Small intestine (tissue), 16 donors: ENCODE results near the gene SRRT. TPM values are rescaled to one million over a fixed set of nuclear protein-coding genes. Genes with fewer than 3 reads are reported as not detected.

Experiments used
- DNase-seq, 2 donors: peaks; one replicate each; pipeline versions ENCODE4 v3.0.0 to v3.0.0-alpha.2; 2013
- FAIRE-seq: peaks from 2 replicates; lab custom pipeline; 2012; peaks lifted over from hg19 to GRCh38; lab: Jason Lieb, UNC
- H3K27ac ChIP-seq, 3 donors: one replicate each; pipeline ENCODE4 v1.5.1; 2013; ENCODE audit warnings: low read length in 2 of 3, mild to moderate bottlenecking in 2 of 3, control low read depth in 1 of 3, inconsistent platforms in 1 of 3, low read depth in 1 of 3, moderate library complexity in 1 of 3
- H3K27me3 ChIP-seq, 3 donors: one replicate each; pipeline ENCODE4 v1.6.1; 2013; ENCODE audit warnings: low read length in 3 of 3, inconsistent platforms in 1 of 3; ENCODE audit not compliant: control insufficient read depth in 3 of 3, insufficient read depth in 3 of 3
- H3K36me3 ChIP-seq, 3 donors: one replicate each; pipeline ENCODE4 v1.6.1; 2013; ENCODE audit warnings: low read length in 3 of 3, inconsistent platforms in 1 of 3, low read depth in 1 of 3, mild to moderate bottlenecking in 1 of 3, moderate library complexity in 1 of 3; ENCODE audit not compliant: control insufficient read depth in 3 of 3, insufficient read depth in 2 of 3
- H3K4me1 ChIP-seq, 3 donors: one replicate each; pipeline ENCODE4 v1.6.1; 2013; ENCODE audit warnings: low read length in 2 of 3, inconsistent platforms in 1 of 3, low read depth in 1 of 3, mild to moderate bottlenecking in 1 of 3, moderate library complexity in 1 of 3; ENCODE audit not compliant: control insufficient read depth in 3 of 3, insufficient read depth in 2 of 3
- H3K4me3 ChIP-seq, 3 donors: one replicate each; pipeline ENCODE4 v1.5.1; 2013; ENCODE audit warnings: low read length in 3 of 3, control low read depth in 1 of 3, inconsistent platforms in 1 of 3, low read depth in 1 of 3, mild to moderate bottlenecking in 1 of 3, moderate library complexity in 1 of 3
- H3K9me3 ChIP-seq, 2 donors: one replicate each; pipeline ENCODE4 v1.6.1; 2013; ENCODE audit warnings: low read depth in 1 of 2, low read length in 1 of 2; ENCODE audit not compliant: control insufficient read depth in 2 of 2, insufficient read depth in 1 of 2
- WGBS, 3 donors: extraction: QIAGEN DNeasy Blood & Tissue Kit; methylation state at CpG; one replicate each; pipeline ENCODE4 v1.1.7; 2013; 5-methylcytosine and 5-hydroxymethylcytosine counted together
- long read RNA-seq, 10 donors: transcript quantifications; one replicate each; lab custom pipeline, GENCODE V29; 2026
- polyA plus RNA-seq, 4 donors: library from polyadenylated mRNA; stranded (reverse) in 3 of 4; unstranded in 1 of 4; fragments of 200-250 nt in 3 of 4; fragments of 120-200 nt in 1 of 4; gene quantifications; one replicate each; pipeline versions ENCODE4 v1.2.1 to v1.2.3, GENCODE V29; 2013
- donor health status: healthy with polysubstance abuse.
- donor health status: control.
- donor health status: control.
- donor health status: Bipolar disorder and iron deficiency.
- donor health status: healthy.

Gene SRRT
- polyA plus RNA-seq = 100 to 1,000 TPM in 1 of 4 donors, 10 to 100 TPM in 3; 77.1 to 113 (median 90.0) TPM
- long read RNA-seq, donor 1, transcript SRRT-210 (2 exons, 540 nt) = major isoform, 5 of 46 reads
- long read RNA-seq, donor 1, partial matches to known transcripts = 37 of 46 reads
- long read RNA-seq, donor 1, other reads (novel, unspliced or antisense) = 0 of 46 reads
- long read RNA-seq, donor 2, partial matches to known transcripts = 0 of 1 reads
- long read RNA-seq, donor 2, other reads (novel, unspliced or antisense) = 0 of 1 reads
- long read RNA-seq, donor 3, partial matches to known transcripts = 5 of 10 reads
- long read RNA-seq, donor 3, other reads (novel, unspliced or antisense) = 0 of 10 reads
- long read RNA-seq, donor 4, partial matches to known transcripts = 0 of 1 reads
- long read RNA-seq, donor 4, other reads (novel, unspliced or antisense) = 0 of 1 reads
- long read RNA-seq, donor 5, partial matches to known transcripts = 6 of 6 reads
- long read RNA-seq, donor 5, other reads (novel, unspliced or antisense) = 0 of 6 reads
- long read RNA-seq, donor 6, partial matches to known transcripts = 0 of 6 reads
- long read RNA-seq, donor 6, other reads (novel, unspliced or antisense) = 0 of 6 reads
- long read RNA-seq, donor 7, partial matches to known transcripts = 0 of 10 reads
- long read RNA-seq, donor 7, other reads (novel, unspliced or antisense) = 0 of 10 reads
- long read RNA-seq, donor 8, partial matches to known transcripts = 0 of 1 reads
- long read RNA-seq, donor 8, other reads (novel, unspliced or antisense) = 0 of 1 reads
- long read RNA-seq, donor 9, partial matches to known transcripts = 0 of 1 reads
- long read RNA-seq, donor 9, other reads (novel, unspliced or antisense) = 0 of 1 reads
- long read RNA-seq, donor 10, partial matches to known transcripts = 5 of 17 reads
- long read RNA-seq, donor 10, other reads (novel, unspliced or antisense) = 5 of 17 reads

GRCh38 chr7:100874577-100875355 lies at the start of gene SRRT:
Gene SRRT, plus strand, starts transcription at chr7:100875103. Its CDS starts 488 bp downstream, at chr7:100875591.
- H3K4me1 ChIP-seq = peaks cover 3 to 16% (median 14%) of the 10 kb centered on the region in 3 donors
- H3K9me3 ChIP-seq = no peaks in the 10 kb centered on the region
- peaks cover 0 to 77% (median 2%) of the 10 kb centered on the region in 3 donors for H3K36me3 ChIP-seq
- DNase-seq = peak; percentile 98 to 99
- WGBS, 3 donors = 2% methylated on average over 55 to 79 of the region's 79 CpGs
- no peak for FAIRE-seq
- H3K27me3 ChIP-seq = no peaks in the 10 kb centered on the region
- peak within 1 kb of the TSS; percentile 86 to 98 (median 93) for H3K4me3 ChIP-seq
- H3K27ac ChIP-seq = peak within 1 kb of the TSS; percentile 81 to 99 (median 86)

- peaks cover 0 to 42% (median 0%) of the 10 kb centered on the region in 3 donors for H3K36me3 ChIP-seq
- WGBS, 3 donors = 14 to 36% (median 23%) methylated on average over 15 to 16 of the region's 16 CpGs
- H3K4me3 ChIP-seq = peak overlapping the region in 2 of 3 donors; percentile 13 to 76
- H3K27ac ChIP-seq = peak overlapping the region in 2 of 3 donors; percentile 5 to 12
- no peaks in the 10 kb centered on the region for H3K9me3 ChIP-seq
- H3K4me1 ChIP-seq = peaks cover 0 to 14% (median 0%) of the 10 kb centered on the region in 3 donors
- H3K27me3 ChIP-seq = no peaks in the 10 kb centered on the region
- DNase-seq (peak; percentile 24 to 35), FAIRE-seq (no peak)
Observed at GRCh38 chr7:100825215-100825671, 49.7 kb upstream of the SRRT start.

GRCh38 chr7:100825751-100826513 lies 49.0 kb upstream of the SRRT start:
- WGBS, 3 donors = 5 to 13% (median 13%) methylated on average over 16 to 17 of the region's 17 CpGs
- DNase-seq (peak; percentile 43 to 60), FAIRE-seq (no peak)
- Histone ChIP-seq H3K36me3 (peaks cover 0 to 36% (median 0%) of the 10 kb centered on the region in 3 donors), H3K27me3 (no peaks in the 10 kb centered on the region), H3K4me3 (peak overlapping the region; percentile 64 to 76 (median 70)), H3K27ac (peak overlapping the region; percentile 5 to 68 (median 12)), H3K4me1 (peaks cover 0 to 14% (median 0%) of the 10 kb centered on the region in 3 donors), H3K9me3 (no peaks in the 10 kb centered on the region)

GRCh38 chr7:100826514-100827329 lies 48.2 kb upstream of the SRRT start:
- peak overlapping the region in 2 of 3 donors; percentile 12 to 68 for H3K27ac ChIP-seq
- WGBS, 3 donors = 0 to 2% (median 1%) methylated on average over 64 to 71 of the region's 71 CpGs
- peaks cover 0 to 17% (median 0%) of the 10 kb centered on the region in 3 donors for H3K4me1 ChIP-seq
- peak overlapping the region; percentile 64 to 78 (median 70) for H3K4me3 ChIP-seq
- peaks cover 0 to 31% (median 0%) of the 10 kb centered on the region in 3 donors for H3K36me3 ChIP-seq
- H3K27me3 ChIP-seq = no peaks in the 10 kb centered on the region
- FAIRE-seq = no peak
- H3K9me3 ChIP-seq = no peaks in the 10 kb centered on the region
- DNase-seq = peak in 1 of 2 donors; percentile 11

GRCh38 chr7:100827330-100828226 lies 47.3 kb upstream of the SRRT start, which contains the start of gene EPHB4:
Gene EPHB4, minus strand, starts transcription at chr7:100827523. Its CDS starts 493 bp downstream, at chr7:100827030.
- peak within 1 kb of the TSS; percentile 3 to 76 (median 35) for H3K27ac ChIP-seq
- peaks cover 0 to 17% (median 0%) of the 10 kb centered on the region in 3 donors for H3K4me1 ChIP-seq
- H3K4me3 ChIP-seq = peak within 1 kb of the TSS; percentile 64 to 78 (median 70)
- H3K27me3 ChIP-seq = no peaks in the 10 kb centered on the region
- FAIRE-seq = no peak
- H3K9me3 ChIP-seq = peaks cover 0 to 5% of the 10 kb centered on the region in 2 donors
- peak; percentile 52 to 88 for DNase-seq
- 0 to 1% (median 1%) methylated on average over 42 to 80 of the region's 80 CpGs for WGBS, 3 donors
- peaks cover 0 to 22% (median 0%) of the 10 kb centered on the region in 3 donors for H3K36me3 ChIP-seq

GRCh38 chr7:100829150-100829716 lies 45.7 kb upstream of the SRRT start:
- Histone ChIP-seq H3K9me3 (peaks cover 0 to 5% of the 10 kb centered on the region in 2 donors), H3K4me3 (no peak overlapping the region), H3K36me3 (peaks cover 0 to 9% (median 0%) of the 10 kb centered on the region in 3 donors), H3K27me3 (no peaks in the 10 kb centered on the region), H3K4me1 (peaks cover 0 to 17% (median 0%) of the 10 kb centered on the region in 3 donors), H3K27ac (no peak overlapping the region)
- WGBS, 3 donors = 28 to 34% (median 33%) methylated on average over 13 to 20 of the region's 20 CpGs
- DNase-seq (peak in 1 of 2 donors; percentile 23), FAIRE-seq (no peak)
